MCF 10A (cell line): ENCODE measurements around the gene RASL11B. TPM values are rescaled to one million over a fixed set of nuclear protein-coding genes. Genes with fewer than 3 reads are reported as not detected.

Experiments
- BruUV-seq: library from RNA; stranded (reverse); fragments of 400-500 nt; replicated peaks from 2 replicates; lab custom pipeline; 2021; lab: Mats Ljungman, UMichigan
- CTCF ChIA-PET: fragments of 300-600 bp; sonication (Branson Sonifier 250); formaldehyde crosslinking; extraction: SDS; loops from one replicate; lab custom pipeline; 2021; ENCODE audit warnings: antibody characterized with exemption, inconsistent platforms; lab: Yijun Ruan, JAX
- POLR2A ChIA-PET: fragments of 300-600, 350-650 bp; sonication (Branson Sonifier 250); formaldehyde crosslinking; extraction: SDS; loops from one replicate; lab custom pipeline; 2020; ENCODE audit warnings: antibody characterized with exemption, inconsistent platforms; lab: Yijun Ruan, JAX
- DNase-seq: peaks from one replicate; pipeline ENCODE4 v3.0.0-alpha.2; 2018; ENCODE audit not compliant: unreplicated experiment
- H3K27ac Mint-ChIP-seq: one replicate; pipeline ENCODE4 v1.8.0; 2022; ENCODE audit warnings: mild to moderate bottlenecking, low read depth, mixed read lengths; ENCODE audit not compliant: unreplicated experiment
- H3K27me3 Mint-ChIP-seq: one replicate; pipeline ENCODE4 v1.8.0; 2022; ENCODE audit warnings: mixed read lengths; ENCODE audit not compliant: insufficient read depth, unreplicated experiment
- H3K36me3 Mint-ChIP-seq: one replicate; pipeline ENCODE4 v1.8.0; 2022; ENCODE audit warnings: mild to moderate bottlenecking, moderate library complexity, mixed read lengths; ENCODE audit not compliant: insufficient read depth, unreplicated experiment
- H3K4me1 Mint-ChIP-seq: one replicate; pipeline ENCODE4 v1.8.0; 2022; ENCODE audit warnings: mixed read lengths; ENCODE audit not compliant: insufficient read depth, unreplicated experiment
- H3K4me3 Mint-ChIP-seq: one replicate; pipeline ENCODE4 v1.8.0; 2022; ENCODE audit warnings: mild to moderate bottlenecking, moderate library complexity, mixed read lengths; ENCODE audit not compliant: unreplicated experiment
- H3K9me3 Mint-ChIP-seq: one replicate; pipeline ENCODE4 v1.8.0; 2022; ENCODE audit warnings: mixed read lengths; ENCODE audit not compliant: unreplicated experiment
- intact Hi-C: fragments of 100-400 bp; cut with micrococcal nuclease; formaldehyde crosslinking; loops from 2 replicates; pipeline ENCODE4 v1.14.1; 2022
- total RNA-seq: library from RNA; stranded (reverse); gene quantifications from 2 replicates; pipeline ENCODE4 v1.2.3, GENCODE V29; 2022
- TF ChIP-seq, protein P1 (sequence below): fragments of 200-600 bp; IDR thresholded peaks from one replicate; pipeline ENCODE4 v1.8.0; 2022; ENCODE audit warnings: antibody characterized with exemption, mild to moderate bottlenecking; ENCODE audit not compliant: unreplicated experiment

RASL11B gene
- total RNA-seq, 1 experiment from 2014 or later, result 2.6 TPM

DNA sequence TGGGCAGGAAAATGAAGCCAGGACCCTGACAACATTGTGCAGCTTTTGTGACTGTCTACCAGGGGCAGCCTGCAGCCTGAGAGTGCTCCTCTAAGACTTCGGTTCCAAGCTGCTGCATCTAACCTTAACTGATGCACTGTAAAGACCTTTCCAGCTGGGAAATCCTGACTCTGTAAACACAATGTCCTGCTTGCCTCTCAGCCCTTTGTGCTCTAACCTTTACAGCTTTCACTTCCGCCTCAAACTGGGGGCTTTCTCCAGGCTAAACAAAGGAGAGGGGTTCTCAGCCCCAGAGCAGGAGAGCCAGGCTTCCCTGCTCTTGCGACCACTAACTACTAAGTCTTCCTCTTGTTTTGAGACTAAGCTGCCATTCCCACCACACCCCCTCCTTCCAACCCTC, 19.3 kb upstream of the RASL11B start:
- intact Hi-C loops, result no loop called here
- H3K27me3 Mint-ChIP-seq, result no peaks in the 10 kb centered on the region
- H3K27ac Mint-ChIP-seq, result no peak overlapping the region

DNA sequence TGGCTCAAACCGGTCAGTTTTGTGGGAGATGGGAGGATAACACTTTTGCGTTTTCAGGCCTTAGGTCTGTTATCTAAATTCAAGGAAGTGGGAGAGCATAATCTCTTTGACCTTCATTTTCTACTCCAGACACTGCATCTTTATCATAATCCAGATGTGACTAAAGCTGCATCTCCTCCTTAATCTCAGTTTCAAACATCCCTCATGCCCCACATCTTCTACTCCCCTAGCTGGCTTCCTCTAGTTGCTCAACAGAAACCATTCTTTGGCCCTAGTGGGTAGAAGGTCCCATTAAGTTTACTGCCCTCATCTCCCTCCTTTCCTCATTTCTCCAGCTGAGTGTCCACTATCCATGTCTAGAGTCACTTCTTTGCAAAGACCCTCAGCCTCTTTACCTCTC, 18.8 kb upstream of the RASL11B start:
- POLR2A ChIA-PET, result interaction anchor here (0.6 to 1.1 kb wide), 2 partner anchors 10 to 48 kb away, joined by 3 to 4 read pairs; no protein-coding TSS in a partner anchor
- BruUV-seq, result no TSS peak
- Mint-ChIP-seq H3K27ac (no peak overlapping the region), H3K4me1 (peaks cover 10% of the 10 kb centered on the region), H3K4me3 (no peak overlapping the region), H3K9me3 (no peaks in the 10 kb centered on the region), H3K27me3 (no peaks in the 10 kb centered on the region), H3K36me3 (no peaks in the 10 kb centered on the region)
- TF ChIP-seq, protein P1, sequence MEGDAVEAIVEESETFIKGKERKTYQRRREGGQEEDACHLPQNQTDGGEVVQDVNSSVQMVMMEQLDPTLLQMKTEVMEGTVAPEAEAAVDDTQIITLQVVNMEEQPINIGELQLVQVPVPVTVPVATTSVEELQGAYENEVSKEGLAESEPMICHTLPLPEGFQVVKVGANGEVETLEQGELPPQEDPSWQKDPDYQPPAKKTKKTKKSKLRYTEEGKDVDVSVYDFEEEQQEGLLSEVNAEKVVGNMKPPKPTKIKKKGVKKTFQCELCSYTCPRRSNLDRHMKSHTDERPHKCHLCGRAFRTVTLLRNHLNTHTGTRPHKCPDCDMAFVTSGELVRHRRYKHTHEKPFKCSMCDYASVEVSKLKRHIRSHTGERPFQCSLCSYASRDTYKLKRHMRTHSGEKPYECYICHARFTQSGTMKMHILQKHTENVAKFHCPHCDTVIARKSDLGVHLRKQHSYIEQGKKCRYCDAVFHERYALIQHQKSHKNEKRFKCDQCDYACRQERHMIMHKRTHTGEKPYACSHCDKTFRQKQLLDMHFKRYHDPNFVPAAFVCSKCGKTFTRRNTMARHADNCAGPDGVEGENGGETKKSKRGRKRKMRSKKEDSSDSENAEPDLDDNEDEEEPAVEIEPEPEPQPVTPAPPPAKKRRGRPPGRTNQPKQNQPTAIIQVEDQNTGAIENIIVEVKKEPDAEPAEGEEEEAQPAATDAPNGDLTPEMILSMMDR, result no peak
- CTCF ChIA-PET, result interaction anchor here (0.7 kb wide), 1 partner anchor 90 kb away, joined by 3 read pairs; no protein-coding TSS in a partner anchor
- no peak for DNase-seq
- intact Hi-C loops, result no loop called here

More for the DNA sequence above, 19.3 kb upstream of the RASL11B start:
- CTCF ChIA-PET, result no interaction called here
- Mint-ChIP-seq H3K4me1 (peaks cover 16% of the 10 kb centered on the region), H3K4me3 (no peak overlapping the region), H3K9me3 (no peaks in the 10 kb centered on the region), H3K36me3 (no peaks in the 10 kb centered on the region)
- POLR2A ChIA-PET, result interaction anchor here (0.6 to 1.1 kb wide), 3 partner anchors 11 to 123 kb away, joined by 3 to 5 read pairs (median 4); no protein-coding TSS in a partner anchor
- BruUV-seq, result no TSS peak
- DNase-seq, result no peak
- TF ChIP-seq, protein P1, result no peak

DNA sequence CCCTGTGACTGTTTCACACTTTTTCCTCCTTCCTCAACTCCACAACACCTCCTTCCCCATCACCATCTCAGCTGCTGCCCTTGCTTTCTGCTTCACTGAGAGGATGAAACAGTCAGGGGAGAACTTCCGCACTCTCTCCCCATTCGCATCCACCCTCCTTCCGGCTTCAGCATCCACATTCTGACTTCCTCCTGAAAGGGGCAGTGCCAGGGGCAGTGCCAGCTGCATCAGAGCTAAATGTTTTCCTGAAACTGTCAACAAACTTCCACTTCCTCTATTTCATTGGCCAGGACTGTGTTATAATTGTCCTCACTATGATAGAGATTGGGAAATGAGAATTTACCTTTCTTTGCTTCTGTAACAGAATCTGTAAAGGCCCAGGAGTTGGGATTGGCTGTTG, 18.2 kb upstream of the RASL11B start:
- no peak overlapping the region for H3K4me3 Mint-ChIP-seq
- ChIA-PET POLR2A (interaction anchor here (1.1 to 1.6 kb wide), 2 partner anchors 9 to 21 kb away, joined by 3 to 4 read pairs; no protein-coding TSS in a partner anchor), CTCF (interaction anchor here (0.7 kb wide), 1 partner anchor 89 kb away, joined by 3 read pairs; no protein-coding TSS in a partner anchor)
- H3K4me1 Mint-ChIP-seq, result peaks cover 4% of the 10 kb centered on the region
- intact Hi-C loops, result no loop called here
- TF ChIP-seq, protein P1, result no peak
- DNase-seq, result no peak
- no peaks in the 10 kb centered on the region for H3K36me3 Mint-ChIP-seq
- no peaks in the 10 kb centered on the region for H3K9me3 Mint-ChIP-seq
- no TSS peak for BruUV-seq
- no peaks in the 10 kb centered on the region for H3K27me3 Mint-ChIP-seq
- no peak overlapping the region for H3K27ac Mint-ChIP-seq

DNA sequence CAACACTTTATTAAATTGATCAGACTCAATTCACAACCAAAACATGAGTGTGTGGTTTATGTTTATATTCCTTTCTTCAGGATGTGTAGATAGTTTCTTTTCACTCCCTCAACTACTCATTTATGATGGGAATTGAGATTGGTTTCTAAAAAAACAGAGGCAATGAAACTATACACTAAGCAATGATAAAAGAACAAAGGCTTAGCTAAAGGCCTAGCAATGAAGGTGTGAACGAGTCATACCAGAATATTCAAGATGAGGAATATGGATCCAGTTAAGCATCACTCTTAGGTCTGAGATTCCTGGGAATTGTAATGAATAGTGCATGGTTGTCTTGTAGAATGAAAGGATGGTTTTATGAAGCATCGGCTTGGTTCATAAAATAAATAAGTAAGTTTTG, 17.5 kb upstream of the RASL11B start:
- Mint-ChIP-seq H3K27me3 (no peaks in the 10 kb centered on the region), H3K9me3 (no peaks in the 10 kb centered on the region), H3K4me3 (no peak overlapping the region), H3K36me3 (no peaks in the 10 kb centered on the region), H3K27ac (no peak overlapping the region), H3K4me1 (no peaks in the 10 kb centered on the region)
- intact Hi-C loops, result no loop called here
- DNase-seq, result no peak
- ChIA-PET CTCF (interaction anchor here (0.5 kb wide), 1 partner anchor 233 kb away, joined by 3 read pairs; no protein-coding TSS in a partner anchor), POLR2A (interaction anchor here (1.6 kb wide), 1 partner anchor 21 kb away, joined by 4 read pairs; no protein-coding TSS in a partner anchor)
- TF ChIP-seq, protein P1, result no peak
- no TSS peak for BruUV-seq
